GM18951 (cell line): Measurements from ENCODE around the gene SRP19.

Experiments
- POLR2A ChIP-seq: IDR thresholded peaks from 4 replicates; pipeline ENCODE4 v1.6.1; 2011; ENCODE audit warnings: mild to moderate bottlenecking; ENCODE audit not compliant: insufficient read length, insufficient read depth; ENCODE audit errors: extremely low read depth
- in situ Hi-C: fragments of 300-500 bp; cut with MboI; formaldehyde crosslinking; loops from one replicate; pipeline ENCODE4 v1.12.0; 2022; ENCODE audit warnings: low sequenced_read_pairs, mixed read lengths, inconsistent platforms; ENCODE audit not compliant: unreplicated experiment

SRP19 gene

DNA sequence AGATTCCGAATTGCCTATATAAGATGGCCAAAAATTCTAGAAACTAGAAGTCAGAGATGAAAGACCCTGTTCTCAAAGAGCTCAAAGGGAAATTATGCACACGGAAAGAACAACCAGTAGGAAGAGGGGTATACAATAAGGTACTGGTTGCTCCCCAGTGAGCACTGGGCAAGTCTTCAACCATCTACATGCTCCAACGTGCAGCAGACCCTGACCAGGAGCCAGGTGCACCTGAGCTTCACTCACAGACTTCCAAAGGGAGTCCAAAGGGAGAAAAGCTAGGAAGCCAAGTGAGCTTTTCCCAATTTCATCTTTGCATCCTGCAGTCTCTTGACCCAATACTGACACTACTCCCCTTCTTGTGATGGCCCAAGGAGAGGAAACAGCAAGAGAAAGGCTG, 57.0 kb downstream of the SRP19 start:
- no peak for TF ChIP-seq POLR2A
- in situ Hi-C loops, result no loop called here

DNA sequence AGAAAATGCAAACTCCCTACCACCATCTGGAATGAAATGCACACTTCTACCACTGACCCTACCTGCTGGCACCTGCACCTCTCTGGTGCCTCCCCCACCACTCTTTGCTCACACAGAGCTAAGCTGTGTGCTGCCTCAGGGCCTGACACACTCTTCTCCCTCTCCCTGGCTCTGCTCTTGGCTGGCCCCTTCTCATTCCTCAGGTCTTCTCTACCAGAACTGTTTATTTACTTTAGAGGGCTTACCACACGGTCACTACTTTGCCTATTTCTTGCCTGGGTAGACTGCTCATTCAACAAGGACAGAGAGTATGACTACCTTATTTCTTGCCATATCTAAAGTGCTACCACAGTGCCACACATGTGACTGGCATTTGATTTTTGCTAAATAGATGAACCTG, 57.6 kb downstream of the SRP19 start:
- in situ Hi-C loops, result no loop called here
- TF ChIP-seq POLR2A, result no peak
